HG03520 (cell line): ENCODE data around the gene SYT9.

Source experiments
- ATAC-seq: cut with Tn5 transposase; IDR thresholded peaks from one replicate; pipeline ENCODE4 v1.9.1; 2021; ENCODE audit warnings: mild to moderate bottlenecking, moderate library complexity; ENCODE audit not compliant: unreplicated experiment

SYT9 gene, protein sequence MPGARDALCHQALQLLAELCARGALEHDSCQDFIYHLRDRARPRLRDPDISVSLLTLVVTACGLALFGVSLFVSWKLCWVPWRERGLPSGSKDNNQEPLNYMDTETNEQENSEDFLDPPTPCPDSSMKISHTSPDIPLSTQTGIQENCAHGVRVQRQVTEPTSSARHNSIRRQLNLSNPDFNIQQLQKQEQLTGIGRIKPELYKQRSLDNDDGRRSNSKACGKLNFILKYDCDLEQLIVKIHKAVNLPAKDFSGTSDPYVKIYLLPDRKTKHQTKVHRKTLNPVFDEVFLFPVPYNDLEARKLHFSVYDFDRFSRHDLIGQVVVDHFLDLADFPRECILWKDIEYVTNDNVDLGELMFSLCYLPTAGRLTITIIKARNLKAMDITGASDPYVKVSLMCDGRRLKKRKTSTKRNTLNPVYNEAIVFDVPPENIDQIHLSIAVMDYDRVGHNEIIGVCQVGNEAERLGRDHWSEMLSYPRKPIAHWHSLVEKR

DNA sequence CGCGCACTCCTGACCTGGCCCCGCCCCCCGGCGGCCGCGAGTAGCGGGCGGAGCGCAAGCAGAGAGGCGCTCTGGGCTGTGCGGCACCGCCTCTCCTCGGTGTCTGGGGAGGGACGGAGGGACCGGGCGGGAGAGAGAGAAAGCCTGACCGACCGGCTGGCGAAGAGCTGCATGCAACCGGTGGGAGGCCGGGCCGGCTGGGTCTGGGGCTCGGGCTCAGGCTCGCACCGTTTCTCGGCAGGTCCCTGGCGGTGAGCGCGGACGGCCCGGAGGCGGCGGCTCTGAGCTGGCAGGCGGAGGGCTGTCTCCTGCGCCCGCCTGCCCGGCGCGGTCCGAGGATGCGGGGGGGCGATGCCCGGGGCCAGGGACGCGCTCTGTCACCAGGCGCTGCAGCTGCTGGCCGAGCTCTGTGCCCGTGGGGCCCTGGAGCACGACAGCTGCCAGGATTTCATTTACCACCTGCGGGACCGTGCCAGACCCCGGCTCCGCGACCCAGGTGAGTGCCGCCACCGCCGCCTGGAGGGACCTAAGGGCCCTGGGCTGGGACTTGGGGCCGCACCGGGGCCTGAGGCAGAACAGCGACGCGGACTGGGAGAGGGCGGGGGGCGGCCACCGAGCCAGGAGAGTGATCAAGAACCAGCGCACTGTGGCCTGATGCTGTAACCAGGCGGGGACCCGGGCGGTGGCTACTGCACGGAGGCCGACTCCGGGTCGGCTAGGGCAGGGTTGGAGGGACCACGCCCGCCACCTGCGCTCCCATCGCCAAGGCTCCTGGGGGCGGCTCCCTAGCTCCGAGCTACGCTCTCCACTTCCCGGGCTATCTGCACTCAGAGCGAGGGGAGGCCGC lies at the start of gene SYT9:
Gene SYT9, plus strand, starts transcription at position 69 of the 847 bp plus-strand sequence. Its CDS starts 283 bp downstream, at position 352.
- peak; percentile 54 for ATAC-seq

DNA sequence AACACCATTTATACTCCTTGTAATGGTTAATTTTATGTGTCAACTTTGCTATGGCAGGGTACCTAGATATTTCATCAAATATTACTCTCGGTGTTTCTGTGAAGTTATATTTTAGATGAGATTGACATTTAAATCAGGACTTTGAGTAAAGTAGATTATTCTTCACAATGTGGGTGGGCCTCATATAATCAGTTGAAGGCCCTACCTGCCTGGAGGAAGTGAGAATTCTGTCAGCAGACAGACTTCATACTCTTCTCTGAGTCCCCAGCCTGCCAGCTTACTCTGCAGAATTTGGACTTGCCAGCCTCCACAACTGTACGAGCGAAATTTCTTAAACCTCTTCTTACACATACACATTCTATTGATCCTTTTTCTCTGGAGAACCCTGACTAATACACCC lies 49.3 kb upstream of the SYT9 start:
- no peak for ATAC-seq

DNA sequence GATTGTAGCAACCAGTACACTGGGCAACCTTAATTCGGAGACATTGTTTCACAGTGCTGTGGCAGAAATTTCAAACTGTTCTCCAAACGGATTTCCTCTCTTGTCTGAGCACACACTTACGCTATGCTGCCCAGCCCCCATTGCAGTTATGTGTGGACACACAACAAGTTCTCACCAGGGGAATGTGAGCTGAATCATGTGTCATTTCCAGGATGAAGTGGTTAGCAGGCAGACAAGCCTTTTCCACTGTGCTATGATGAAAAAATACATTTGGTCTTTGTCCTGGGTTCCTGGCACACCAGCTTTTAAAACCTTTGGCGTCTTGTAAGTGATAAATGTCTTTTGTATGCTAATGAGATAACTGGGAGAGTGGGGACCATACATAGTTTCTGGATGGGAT lies 46.9 kb upstream of the SYT9 start:
- no peak for ATAC-seq

DNA sequence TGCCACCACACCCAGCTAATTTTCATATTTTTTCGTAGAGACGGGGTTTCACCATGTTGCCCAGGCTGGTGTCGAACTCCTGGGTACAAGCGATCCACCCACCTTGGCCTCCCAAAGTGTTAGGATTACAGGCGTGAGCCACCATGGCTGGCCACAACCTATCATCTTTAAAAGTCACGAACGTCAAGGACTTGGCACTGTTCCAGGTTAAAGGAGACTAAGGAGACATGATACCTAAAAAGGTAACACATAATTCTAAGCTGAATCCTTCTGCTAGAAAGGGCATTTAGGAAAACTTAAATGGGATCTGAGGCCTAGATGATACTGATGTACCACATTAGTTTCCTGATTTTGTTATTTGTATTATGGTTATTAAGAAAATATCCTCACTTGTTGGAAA lies 43.3 kb upstream of the SYT9 start:
- ATAC-seq, result no peak

DNA sequence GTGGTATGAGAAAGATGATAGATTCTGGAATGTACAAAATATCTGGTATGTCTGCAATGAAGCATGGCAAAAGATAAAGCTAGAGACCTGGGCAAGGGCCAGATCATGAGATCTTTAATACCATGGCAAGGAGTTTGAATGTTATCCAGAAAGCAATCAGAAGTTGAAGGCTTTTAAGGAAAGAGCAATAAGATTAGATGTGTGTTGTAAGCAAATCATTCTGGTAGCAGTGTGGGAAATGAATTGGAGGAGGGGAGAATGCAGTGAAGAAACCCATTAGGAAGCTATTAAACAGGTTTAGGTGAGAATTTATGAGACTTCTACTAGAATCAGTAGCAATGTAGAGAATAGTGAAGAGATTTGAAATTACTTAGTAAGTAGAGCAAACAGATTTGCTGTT lies 32.2 kb upstream of the SYT9 start:
- ATAC-seq, result no peak

DNA sequence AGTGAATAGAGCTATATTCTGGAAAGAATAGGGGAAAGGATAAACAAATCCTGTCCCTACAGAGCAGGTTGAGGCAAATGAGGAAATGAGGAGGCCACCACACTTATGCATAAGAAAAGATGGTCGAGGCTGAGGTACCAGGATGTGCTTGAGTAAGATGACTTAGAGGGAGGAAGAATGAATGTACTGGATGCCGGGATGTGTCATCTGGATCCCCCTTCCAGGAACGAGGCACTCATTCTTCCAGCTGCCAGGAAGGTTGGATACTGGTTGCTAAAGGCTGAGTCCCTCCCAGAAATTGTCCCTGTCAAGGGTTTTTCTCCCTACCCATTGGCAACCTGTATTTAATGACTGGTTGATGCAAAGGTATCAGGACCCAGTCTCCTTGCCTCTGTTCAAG lies 31.1 kb upstream of the SYT9 start:
- ATAC-seq, result no peak

DNA sequence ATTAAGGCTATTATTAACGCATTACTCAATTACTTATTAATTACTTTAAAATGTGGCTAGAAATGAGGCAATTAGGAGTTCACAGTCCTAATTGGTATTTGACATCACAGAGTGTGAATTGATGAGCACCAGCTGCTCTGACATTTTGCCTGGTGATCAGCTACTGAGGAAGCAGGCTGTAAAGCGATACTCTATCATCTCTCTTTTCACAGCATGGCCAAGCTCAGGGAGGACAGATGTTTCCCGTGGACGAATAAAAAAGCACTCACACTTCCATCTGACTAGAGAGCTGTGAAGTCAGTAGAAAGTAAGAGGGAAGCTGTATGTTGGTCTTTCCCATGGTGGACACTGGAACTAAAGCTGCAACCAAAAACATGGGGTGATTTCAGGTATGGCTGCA lies 29.1 kb upstream of the SYT9 start:
- ATAC-seq, result no peak

DNA sequence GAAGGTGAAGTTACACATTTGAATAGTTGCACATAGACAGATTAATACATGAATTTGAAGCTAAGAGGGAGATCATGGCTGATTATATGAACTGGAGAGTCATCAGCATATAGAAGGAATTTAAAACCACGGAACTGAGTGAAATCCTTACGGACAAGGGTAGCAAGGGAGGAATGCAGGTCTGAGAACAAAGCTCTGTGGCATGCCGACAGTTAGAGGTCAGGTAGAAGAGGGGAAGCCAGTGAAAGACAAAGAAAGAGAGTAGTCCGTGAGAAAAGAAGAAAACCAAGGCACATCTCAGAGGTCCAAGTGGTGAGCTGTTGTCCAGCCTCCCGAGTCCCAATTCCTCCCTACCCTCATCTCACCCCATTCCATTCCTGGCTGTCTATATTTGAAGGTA lies 11.8 kb upstream of the SYT9 start:
- no peak for ATAC-seq

DNA sequence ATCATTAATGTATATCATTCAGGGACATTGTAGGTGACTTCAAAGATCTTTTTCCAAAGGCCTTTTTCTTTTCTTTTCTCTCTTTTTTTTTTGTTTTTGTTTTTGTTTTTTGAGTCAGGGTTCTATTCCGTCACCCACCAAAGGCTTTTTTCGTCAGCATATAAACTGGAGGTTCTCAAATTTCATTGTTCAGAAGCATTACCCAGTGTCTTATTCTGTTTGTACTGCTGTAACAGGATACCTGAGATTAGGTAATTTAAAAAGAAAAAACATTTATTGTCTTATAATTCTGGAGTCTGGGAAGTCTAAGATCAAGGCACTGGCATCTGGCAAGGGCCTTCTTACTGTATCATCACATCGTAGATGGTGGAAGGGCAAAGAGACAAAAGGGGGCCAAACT lies 6.4 kb upstream of the SYT9 start:
- no peak for ATAC-seq

DNA sequence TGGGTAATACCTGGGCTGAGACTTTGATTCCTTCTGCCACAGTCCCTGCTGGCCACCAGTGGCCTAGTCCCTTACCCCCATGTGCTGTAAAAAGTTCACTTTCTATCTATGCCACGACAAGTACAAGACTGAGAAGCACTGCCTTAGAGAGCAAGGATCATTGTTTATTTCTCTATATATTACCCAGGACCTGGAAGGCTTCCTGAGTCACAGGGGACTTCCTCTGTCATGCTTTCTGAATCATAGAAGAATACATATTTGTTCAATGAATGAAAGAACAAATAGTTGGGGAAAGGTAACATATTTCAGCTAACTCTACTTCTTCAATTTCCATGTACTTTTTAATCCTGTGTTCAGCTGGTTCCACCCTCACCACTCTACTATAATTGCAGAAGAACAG lies 5.5 kb upstream of the SYT9 start:
- ATAC-seq, result no peak

DNA sequence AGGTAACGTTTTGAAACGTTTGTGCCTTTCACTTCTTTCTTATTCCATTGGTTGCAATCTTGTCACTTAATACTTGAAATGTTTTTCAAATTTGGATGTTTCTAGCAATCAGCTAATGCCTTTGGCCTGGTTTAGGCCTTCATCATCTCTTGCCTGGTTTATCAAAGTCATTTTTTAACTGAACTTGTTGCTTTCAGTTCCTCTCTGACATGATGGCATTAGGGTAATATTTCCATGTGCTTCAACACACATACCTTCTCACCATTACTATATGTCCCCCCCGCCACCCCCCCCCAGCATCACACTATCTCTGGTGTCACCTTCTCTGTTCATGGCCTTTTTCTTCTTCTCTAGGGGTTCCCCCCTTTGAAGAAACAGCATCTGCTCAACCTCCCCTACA lies 1.5 kb upstream of the SYT9 start:
- no peak for ATAC-seq

DNA sequence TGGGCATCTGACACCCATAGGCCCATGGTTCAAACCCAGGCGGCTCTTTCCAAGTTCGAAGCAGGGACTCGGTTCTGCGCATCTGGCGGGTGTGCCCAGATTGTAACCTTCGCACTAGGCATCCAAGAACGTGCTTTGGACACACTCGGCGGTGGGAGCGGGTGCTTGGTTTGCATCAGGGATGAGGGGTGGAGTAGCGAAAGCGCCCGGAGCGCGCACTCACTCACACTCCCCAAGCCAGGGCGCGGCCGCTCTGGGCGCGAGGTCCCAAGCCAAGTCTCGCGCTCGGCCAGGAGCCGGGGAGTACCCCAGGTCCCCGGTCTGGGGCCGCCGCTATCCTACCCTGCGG lies 243 bp upstream of the SYT9 start:
- ATAC-seq, result no peak

DNA sequence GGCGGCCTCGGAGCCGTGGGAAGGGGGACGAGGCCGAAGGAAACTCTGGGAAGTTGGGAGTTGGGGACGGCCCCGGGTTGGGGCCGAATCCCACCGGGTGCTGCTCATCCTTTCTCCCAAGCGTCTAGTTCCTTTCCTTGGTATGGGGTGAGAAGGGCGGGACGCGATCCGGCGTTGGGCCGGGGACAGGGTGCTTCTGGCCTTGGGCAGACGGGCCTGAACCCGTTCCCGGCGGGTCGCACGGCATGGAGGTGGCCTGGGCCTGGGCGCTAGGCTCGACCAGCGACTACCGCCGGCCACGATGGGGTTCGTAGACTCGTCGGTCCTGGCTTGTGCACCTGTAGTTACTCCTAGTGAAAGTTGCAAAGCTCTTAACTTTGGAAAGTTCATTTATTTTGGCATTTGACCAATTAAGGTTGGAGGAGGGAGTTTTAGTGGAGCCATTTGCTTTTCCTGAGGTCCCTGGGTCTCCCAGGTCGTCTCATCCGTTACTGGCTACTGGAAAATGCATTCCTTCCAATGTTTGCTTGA lies 1.0 kb downstream of the SYT9 start:
- no peak for ATAC-seq

DNA sequence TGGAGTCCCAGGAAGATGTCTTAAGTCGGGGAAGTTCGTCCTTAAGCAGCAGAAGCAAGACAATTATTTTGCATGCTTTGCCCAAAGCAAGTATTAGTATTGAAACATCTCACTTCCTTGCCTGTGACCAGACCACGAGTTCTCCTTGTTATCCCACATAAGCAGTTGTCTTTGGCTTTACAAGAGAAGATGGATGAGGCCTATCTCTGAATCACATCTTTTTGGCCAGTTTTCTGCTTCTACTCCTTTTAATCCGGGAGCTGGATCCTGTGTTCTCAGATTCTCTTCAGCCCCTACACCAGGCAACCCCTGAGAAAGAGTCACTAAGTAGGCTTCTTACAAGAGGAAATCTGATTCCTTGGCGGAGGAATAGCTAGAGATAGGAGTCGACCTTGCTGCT lies 2.1 kb downstream of the SYT9 start:
- ATAC-seq, result no peak

DNA sequence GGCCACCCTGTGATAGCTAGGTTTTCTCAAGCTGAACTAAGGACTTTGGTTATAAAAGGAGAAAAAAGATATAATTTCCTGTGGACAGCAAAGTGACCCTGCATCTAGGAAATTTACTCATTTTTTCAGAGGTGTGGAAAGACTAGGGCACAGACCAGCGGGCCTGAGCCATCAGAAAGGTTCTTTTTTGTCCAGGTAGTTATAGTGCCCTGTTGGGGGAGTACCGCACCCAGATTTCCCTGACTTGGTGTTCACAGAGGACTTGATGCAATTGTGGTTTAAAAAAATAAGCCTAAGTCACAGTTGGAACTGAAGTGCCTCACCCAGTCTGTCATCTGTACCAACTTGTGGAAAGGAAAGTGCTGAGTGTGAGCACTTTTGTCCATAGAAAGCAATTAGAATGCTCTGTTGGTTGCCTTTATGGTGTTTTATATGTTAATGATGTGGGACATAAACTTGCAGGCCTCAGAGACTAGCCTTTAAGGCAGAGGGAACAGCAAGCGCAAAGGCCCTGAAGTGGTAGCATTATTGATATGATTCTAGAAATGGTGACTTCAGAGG lies 3.1 kb downstream of the SYT9 start:
- no peak for ATAC-seq

DNA sequence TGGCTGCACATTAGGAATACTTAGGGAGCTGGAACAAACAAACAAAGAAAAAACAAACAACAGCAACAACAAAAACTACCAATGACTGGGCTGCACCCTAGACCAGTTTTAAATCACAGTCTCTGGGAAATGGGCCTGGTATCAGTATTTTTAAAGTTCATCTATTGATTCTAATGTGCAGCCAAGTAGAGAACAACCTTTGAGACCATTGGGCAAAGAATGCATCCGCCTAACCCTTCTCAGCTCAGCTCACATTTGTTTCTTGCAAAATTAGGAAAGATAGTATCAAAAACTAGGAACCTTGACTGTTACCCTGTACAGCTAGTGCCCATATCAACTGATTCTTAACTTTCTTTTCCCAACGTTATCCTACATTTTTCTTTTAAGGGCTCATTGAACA lies 5.2 kb downstream of the SYT9 start:
- ATAC-seq, result no peak

DNA sequence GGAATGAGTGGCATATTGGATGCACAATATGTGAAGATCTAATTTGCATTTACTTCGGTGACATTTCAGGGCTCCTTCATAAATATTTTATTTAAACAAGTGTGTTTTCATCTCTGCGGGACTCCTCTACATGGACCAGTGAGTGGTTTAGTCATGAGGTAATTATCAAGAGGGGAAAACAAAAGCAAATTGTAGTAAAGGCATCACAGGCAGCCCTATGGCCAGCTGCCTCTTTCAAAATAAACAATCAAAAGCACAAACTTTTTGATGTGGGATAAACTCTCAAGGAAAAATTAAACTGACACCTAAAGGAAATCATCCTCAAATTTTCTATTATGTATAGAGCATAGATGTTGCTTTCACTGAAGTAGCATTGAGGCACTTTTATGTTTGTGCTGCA lies 6.0 kb downstream of the SYT9 start:
- ATAC-seq, result no peak

DNA sequence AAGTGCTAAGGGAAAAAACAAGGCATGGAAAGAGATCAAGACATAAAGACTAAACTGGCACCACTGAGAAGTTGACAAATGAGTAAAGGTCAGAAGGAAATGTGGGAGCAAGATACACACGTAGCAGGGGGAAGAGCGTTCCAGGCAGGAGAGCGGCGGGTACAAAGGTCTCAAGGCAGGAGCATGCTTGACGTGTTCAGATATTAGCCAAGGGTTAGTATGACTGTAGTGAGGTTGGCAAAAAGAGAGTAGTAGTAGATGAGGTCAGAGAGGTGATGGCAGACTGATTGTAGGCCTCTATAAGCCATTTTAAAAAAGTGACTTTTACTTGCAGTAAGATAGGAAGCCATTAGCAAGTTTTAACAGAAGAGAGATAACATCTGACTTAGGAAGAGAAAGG lies 9.9 kb downstream of the SYT9 start:
- ATAC-seq, result no peak

DNA sequence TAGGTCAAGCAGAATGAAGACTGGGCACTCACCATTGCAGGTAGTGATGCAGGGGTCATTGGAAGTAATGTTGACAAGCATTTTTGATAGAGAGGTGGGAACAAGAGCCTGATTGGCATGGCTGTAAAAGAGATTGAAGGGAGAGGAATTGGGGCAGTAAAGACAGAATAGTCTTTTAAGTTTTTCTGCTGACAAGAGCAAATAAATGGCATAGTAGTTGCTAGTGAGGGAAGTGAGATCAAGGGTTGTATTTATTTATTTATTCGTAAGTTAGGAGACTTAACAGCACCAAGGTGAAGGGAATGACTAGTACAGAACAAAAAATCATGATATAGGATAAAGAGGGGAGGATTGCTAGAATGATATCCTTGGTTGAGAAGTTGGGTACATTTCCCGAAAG lies 11.0 kb downstream of the SYT9 start:
- ATAC-seq, result no peak

DNA sequence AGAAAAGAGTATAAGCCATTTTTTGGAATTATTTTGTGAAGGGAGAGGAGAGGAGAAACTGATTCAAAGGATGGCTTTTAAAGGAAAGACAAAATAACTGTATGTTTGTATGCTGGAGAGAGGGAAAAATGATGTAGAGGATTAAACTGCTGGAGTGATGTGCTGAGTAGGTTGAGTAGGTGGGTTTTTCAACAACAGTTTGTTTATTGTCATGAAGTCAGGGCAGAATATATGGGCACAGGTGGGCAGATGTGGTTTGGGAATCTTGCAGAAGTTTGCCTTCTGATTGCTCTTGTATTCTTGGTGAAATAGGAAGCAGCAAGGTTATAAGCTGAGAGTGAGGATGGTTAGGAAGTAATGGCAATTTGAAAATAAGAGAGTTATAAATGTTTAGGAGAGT lies 12.1 kb downstream of the SYT9 start:
- no peak for ATAC-seq

DNA sequence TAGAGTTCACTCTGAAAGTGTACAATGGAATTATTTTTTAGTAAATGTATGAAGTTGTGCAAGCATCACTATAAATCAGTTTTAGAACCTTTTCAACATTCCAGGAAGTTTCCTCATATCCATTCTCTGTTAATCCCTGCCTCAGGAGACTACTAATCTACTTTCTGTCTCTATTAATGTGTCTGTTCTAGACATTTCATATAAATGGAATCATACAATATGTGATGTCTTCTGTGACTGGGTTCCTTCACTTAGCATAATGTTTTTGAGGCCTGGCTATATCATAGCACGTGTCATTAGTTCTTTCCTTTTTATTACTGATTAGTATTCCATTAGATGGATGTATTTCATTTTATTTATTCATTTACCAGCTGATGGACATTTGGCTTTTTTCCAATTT lies 17.1 kb downstream of the SYT9 start:
- ATAC-seq, result no peak
